Testis (tissue), 2 donors: ENCODE data around the gene SLC41A1.

Experiments used
- POLR2A ChIP-seq: fragments of 450-650 bp; IDR thresholded peaks from one replicate; pipeline ENCODE4 v1.6.1; 2017; ENCODE audit warnings: antibody characterized with exemption, mild to moderate bottlenecking, moderate library complexity
- TF ChIP-seq, protein P1 (sequence below), 3 experiments: fragments of 450-650 bp in 2 of 3; fragments of 200-600 bp in 1 of 3; sonication (generic) in 1 of 3; IDR thresholded peaks; one replicate each; pipeline ENCODE4 v1.5.1; 2016 to 2019; ENCODE audit warnings: antibody characterized with exemption in 3 of 3, mild to moderate bottlenecking in 2 of 3, moderate library complexity in 1 of 3

DNA sequence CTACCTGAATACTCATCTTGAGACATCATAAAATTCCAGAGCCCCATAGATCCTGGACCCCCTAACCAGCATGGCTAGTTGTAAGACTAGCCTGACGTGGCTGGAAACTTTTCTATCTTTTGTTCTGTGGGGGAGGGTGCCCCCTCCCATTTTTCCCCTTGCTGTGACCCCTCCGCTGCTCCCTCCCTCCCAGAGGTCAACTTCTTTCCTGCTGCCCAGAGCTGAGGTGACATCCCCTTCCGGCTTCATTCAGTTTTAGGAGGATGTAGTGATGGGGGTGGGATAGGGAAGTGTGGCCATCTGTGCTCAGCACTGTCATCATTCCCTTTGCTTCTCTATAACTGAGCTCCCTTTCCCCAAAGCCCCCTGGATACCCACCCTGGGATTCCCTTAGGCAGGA, 4.4 kb upstream of the SLC41A1 start:
- TF ChIP-seq, protein P1, sequence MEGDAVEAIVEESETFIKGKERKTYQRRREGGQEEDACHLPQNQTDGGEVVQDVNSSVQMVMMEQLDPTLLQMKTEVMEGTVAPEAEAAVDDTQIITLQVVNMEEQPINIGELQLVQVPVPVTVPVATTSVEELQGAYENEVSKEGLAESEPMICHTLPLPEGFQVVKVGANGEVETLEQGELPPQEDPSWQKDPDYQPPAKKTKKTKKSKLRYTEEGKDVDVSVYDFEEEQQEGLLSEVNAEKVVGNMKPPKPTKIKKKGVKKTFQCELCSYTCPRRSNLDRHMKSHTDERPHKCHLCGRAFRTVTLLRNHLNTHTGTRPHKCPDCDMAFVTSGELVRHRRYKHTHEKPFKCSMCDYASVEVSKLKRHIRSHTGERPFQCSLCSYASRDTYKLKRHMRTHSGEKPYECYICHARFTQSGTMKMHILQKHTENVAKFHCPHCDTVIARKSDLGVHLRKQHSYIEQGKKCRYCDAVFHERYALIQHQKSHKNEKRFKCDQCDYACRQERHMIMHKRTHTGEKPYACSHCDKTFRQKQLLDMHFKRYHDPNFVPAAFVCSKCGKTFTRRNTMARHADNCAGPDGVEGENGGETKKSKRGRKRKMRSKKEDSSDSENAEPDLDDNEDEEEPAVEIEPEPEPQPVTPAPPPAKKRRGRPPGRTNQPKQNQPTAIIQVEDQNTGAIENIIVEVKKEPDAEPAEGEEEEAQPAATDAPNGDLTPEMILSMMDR (IDR thresholded peaks at IDR 0.05): no peak
- TF ChIP-seq POLR2A: no peak
